Natural killer cell treated with Interleukin-12 subunit alpha and Interleukin-12 subunit beta and Interleukin-15 and Interleukin-18, amount 100 ng/mL, for 72 hours (primary cell): ENCODE data around the gene ZNF480. TPM values are rescaled to one million over a fixed set of nuclear protein-coding genes. Genes with fewer than 3 reads are reported as not detected.
"Not testable (repeated sequence)": the region's sequence is repeated elsewhere in the genome, so short reads cannot be mapped to it uniquely, and the experiment has no call there.

Experiments
- ATAC-seq, 2 donors: fragments of 150-1000 bp; cut with Tn5 transposase in 1 of 2; sonication (Bioruptor Pico), chemical (Tn5 transposase) in 1 of 2; 2 replicates each; pipeline ENCODE4 v1.10.0; 2021
- DNase-seq: peaks from one replicate; pipeline ENCODE4 v3.0.0; 2022; ENCODE audit warnings: low spot score
- H3K27ac Mint-ChIP-seq, 2 donors: 1 replicate in 1 of 2; 2 replicates in 1 of 2; pipeline ENCODE4 v1.8.0; 2022; ENCODE audit warnings: mixed read lengths in 2 of 2, mild to moderate bottlenecking in 1 of 2, moderate library complexity in 1 of 2
- H3K27me3 Mint-ChIP-seq, 2 donors: 1 replicate in 1 of 2; 2 replicates in 1 of 2; pipeline ENCODE4 v1.8.0; 2022; ENCODE audit warnings: mixed read lengths in 2 of 2
- H3K36me3 Mint-ChIP-seq: one replicate; pipeline ENCODE4 v1.8.0; 2022; ENCODE audit warnings: mixed read lengths
- H3K4me1 Mint-ChIP-seq, 2 donors: 1 replicate in 1 of 2; 2 replicates in 1 of 2; pipeline ENCODE4 v1.8.0; 2022; ENCODE audit warnings: low read depth in 2 of 2, mixed read lengths in 2 of 2, mild to moderate bottlenecking in 1 of 2
- H3K4me3 Mint-ChIP-seq: one replicate; pipeline ENCODE4 v1.8.0; 2022; ENCODE audit warnings: mixed read lengths
- H3K9me3 Mint-ChIP-seq: 2 replicates; pipeline ENCODE4 v1.8.0; 2022; ENCODE audit warnings: mixed read lengths
- total RNA-seq, 2 donors: library from RNA; stranded (reverse); gene quantifications; one replicate each; pipeline ENCODE4 v1.2.3, GENCODE V29; 2022

The ZNF480 gene
- total RNA-seq, 2 donors from 2014 or later: 7.0 to 11.2 TPM

DNA sequence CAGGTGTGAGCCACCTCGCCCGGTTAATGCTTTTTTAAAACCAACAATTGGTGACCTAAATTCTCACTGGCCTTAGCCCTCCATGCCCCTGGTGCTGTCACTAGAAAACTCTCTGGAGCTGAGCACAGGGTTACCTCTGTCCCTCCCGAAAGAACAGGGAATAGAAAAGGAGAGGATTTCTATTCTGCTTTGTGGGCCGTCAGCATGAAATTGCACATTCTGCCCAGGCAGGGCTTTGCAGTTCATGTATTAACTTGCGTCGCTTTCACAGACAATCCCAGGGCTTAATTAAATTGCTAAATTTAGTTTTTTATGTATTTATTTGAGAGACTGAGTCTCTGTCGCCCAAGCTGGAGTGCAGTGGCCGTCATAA, 583 bp upstream of the ZNF480 start:
- ATAC-seq: no peak
- Mint-ChIP-seq H3K4me3 (peak overlapping the region; percentile 74), H3K9me3 (peaks cover 9% of the 10 kb centered on the region), H3K4me1 (peaks cover 17 to 20% of the 10 kb centered on the region in 2 donors), H3K36me3 (peaks cover 36% of the 10 kb centered on the region), H3K27ac (peak overlapping the region; percentile 95), H3K27me3 (no peaks in the 10 kb centered on the region)
- no peak for DNase-seq

DNA sequence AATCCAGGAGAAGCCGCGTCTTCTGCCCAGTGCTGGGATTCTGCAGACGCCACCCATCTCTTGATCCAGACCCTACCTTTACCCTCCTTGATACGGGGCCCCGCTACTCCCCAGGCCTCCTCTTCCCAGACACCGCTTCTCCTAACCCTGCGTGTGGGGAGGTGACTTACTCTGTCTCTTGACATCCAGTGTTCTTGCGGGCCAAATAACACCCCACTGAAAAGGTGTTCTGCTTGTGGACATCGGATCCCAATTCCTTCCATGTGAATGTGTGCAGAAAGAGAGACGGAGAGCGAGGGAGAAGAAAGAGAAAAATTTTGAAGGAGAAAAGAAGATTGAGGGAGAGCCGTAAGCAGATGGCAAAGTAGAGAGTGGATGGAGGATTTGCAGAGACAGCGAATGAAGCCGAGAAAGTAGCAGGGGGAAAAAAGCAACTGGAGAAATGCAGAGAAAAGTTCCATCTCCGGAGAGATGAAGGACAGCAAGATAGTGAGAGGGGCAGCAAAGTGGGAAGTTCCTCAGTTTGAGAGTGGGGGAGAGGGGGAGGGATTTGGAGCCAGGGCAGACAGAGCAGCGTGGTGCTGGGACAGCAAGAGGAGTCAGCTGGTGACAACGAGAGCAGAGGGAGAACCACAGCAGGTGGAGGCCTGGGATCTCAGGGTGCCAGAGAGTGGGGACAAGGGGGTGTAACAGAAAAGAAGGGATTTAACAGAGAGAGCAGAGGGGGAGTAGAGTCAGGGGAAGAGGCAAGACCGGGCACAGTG, 814 bp downstream of the ZNF480 start:
- Mint-ChIP-seq H3K9me3 (peaks cover 13% of the 10 kb centered on the region), H3K4me3 (peak overlapping the region; percentile 89)

DNA sequence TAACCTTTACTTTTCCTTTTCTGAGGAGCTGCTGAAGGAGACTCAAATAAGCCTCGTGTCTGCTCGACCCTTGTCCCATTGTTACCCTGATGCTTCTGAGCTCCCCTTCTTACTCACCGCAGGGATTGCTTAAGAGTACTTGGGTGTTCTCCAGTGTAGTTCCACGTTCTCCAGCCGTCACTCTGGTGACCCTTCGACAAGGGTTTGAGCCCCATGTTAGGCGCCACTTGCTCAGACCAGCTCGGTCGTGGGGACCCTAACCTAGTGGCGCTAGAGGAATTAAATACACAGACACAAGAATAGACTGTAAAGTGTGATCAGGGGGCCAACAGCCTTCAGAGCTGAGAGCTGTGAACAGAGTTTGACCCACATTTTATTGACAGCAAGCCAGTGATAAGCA, 10.3 kb downstream of the ZNF480 start:
- ATAC-seq (no peak), DNase-seq (no peak)
- Mint-ChIP-seq H3K4me3 (no peak overlapping the region), H3K27ac (no peak overlapping the region), H3K27me3 (no peaks in the 10 kb centered on the region), H3K36me3 (peaks cover 70% of the 10 kb centered on the region), H3K9me3 (peaks cover 8% of the 10 kb centered on the region), H3K4me1 (no peaks in the 10 kb centered on the region)

More for the DNA sequence above, 814 bp downstream of the ZNF480 start:
- H3K27me3 Mint-ChIP-seq: no peaks in the 10 kb centered on the region
- peak overlapping the region; percentile 95 for H3K27ac Mint-ChIP-seq
- peaks cover 17 to 20% of the 10 kb centered on the region in 2 donors for H3K4me1 Mint-ChIP-seq
- DNase-seq (no peak), ATAC-seq (no peak)
- peaks cover 44% of the 10 kb centered on the region for H3K36me3 Mint-ChIP-seq

DNA sequence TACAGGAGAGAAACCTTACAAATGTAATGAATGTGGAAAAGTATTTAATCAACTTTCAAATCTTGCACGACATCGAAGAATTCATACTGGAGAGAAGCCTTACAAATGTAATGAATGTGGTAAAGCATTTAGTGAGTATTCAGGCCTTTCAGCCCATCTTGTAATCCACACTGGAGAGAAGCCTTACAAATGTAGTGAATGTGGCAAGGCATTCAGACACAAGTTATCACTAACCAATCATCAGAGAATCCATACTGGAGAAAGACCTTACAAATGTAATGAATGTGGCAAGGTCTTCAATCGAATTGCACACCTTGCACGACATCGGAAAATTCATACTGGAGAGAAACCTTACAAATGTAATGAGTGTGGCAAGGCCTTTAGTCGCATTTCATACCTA, 25.5 kb downstream of the ZNF480 start:
- Mint-ChIP-seq H3K36me3 (peaks cover 92% of the 10 kb centered on the region), H3K9me3 (peaks cover 29% of the 10 kb centered on the region), H3K4me1 (no peaks in the 10 kb centered on the region), H3K27ac (no peak overlapping the region), H3K27me3 (no peaks in the 10 kb centered on the region), H3K4me3 (no peak overlapping the region)
- no peak for ATAC-seq
- DNase-seq: no peak

DNA sequence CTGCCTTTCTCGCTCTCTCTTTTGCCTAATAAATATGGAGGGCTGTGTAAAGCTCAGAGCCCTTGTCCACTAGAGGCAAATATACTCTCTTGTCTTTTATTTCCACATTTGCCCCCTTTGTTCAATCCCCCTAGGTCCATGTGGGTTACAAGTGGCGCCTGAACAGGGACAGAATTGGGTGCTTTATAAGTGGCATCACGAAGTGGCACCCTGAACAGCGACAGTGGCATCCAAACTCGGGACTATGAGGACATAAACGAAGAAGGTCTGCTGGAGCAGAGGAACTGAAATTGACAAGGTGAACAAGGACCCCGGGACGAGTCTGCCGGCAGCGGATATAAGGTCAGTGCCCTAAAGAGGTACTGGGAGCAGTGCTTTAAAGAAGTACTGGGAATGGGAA, 34.8 kb downstream of the ZNF480 start:
- DNase-seq (no peak), ATAC-seq (no peak)
- peaks cover 12% of the 10 kb centered on the region for H3K9me3 Mint-ChIP-seq

DNA sequence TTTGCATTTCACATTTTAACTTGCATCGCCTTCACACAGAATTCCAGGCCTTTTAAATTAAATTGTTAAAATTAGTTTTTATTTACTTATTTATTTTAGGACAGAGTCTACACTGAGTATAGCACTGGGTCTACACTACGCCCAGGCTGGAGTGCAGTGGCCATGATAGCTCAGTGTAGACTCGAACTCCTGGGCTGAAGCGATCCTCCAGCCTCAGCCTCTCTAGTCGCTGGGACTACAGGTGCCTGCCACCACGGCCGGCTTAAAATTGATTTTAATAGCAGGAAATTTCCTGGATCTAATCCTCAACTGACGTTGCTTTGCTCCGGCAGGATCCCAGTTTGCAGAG, 38.8 kb downstream of the ZNF480 start:
- peaks cover 14% of the 10 kb centered on the region for H3K9me3 Mint-ChIP-seq
- DNase-seq (no peak), ATAC-seq (peak in 1 of 2 donors; percentile 43)
- peaks cover 12 to 17% of the 10 kb centered on the region in 2 donors for H3K4me1 Mint-ChIP-seq
- H3K27ac Mint-ChIP-seq: peak overlapping the region; percentile 72 to 85
- H3K27me3 Mint-ChIP-seq: no peaks in the 10 kb centered on the region
- peaks cover 39% of the 10 kb centered on the region for H3K36me3 Mint-ChIP-seq
- H3K4me3 Mint-ChIP-seq: peak overlapping the region; percentile 95

More for the DNA sequence above, 34.8 kb downstream of the ZNF480 start:
- no peaks in the 10 kb centered on the region for H3K27me3 Mint-ChIP-seq
- peaks cover 3 to 7% of the 10 kb centered on the region in 2 donors for H3K4me1 Mint-ChIP-seq
- no peak overlapping the region for H3K27ac Mint-ChIP-seq
- peaks cover 31% of the 10 kb centered on the region for H3K36me3 Mint-ChIP-seq
- H3K4me3 Mint-ChIP-seq: no peak overlapping the region

DNA sequence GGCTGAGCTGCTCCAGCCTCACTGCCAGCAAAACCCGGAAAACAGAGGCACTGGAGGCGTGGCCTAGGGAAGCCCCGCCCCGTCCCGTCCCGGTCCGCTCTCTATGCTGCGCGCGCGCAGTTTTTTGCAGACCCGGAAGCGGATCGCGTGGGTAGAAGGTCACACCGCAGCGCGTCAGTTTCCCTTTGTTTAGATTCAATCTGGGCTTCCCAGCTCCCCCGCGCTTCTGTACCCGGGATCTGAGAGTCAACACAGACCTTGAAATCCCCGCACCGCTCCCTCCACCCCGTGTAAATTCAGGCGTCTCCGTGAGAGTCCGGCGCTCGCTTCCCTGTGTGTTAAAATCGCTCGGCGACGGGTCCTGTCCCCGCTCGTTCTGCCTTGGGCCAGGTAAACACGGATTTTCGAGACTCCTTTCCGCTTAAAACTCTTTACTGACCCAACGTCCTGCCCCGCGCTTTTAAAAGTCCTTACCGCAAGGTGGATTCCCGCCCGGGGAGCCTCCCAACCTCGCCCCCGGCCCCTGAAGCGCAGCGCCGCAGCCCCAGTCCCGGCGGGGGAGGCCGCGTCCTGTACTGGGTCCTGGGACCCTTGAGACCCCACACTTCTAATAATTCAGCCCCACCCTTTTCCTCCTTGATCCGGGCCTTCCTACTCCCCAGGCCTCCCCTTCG, 39.3 kb downstream of the ZNF480 start, which contains the start of gene ZNF610:
ZNF610 (plus strand) TSS at position 127 of the 674 bp plus-strand sequence. CDS start 12,930 bp downstream, outside the sequence.
- peaks cover 39% of the 10 kb centered on the region for H3K36me3 Mint-ChIP-seq

DNA sequence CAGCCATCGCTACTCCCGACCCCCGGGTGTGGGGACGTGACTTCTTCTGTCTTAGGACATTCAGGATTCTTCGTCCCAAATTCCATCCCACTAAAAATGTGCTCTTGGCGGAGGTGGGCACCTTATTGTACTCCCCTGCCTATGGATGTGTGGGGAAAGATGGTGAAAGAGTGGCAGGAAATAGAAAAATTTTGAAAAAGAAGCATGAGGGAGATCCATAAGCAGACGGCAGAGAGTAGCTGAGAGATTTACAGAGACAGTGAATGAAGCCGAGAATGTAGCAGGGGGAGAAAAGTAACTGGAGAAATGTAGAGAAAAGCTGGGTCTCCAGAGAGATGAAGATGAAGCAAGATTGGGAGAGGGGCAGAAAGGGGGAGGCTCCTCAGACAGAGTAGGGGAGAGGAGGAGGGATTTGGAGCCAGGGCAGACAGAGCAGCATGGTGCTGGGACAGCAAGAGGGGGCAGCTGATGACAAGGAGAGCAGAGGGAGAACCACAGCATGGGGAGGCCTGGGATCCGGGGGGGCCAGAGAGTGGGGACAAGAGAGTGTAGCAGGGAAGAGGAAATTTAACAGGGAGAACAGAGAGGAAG, 39.9 kb downstream of the ZNF480 start:
- ATAC-seq (no peak), DNase-seq (no peak)
- Mint-ChIP-seq H3K36me3 (peaks cover 35% of the 10 kb centered on the region), H3K27me3 (no peaks in the 10 kb centered on the region), H3K9me3 (peaks cover 11% of the 10 kb centered on the region), H3K4me1 (peaks cover 12 to 17% of the 10 kb centered on the region in 2 donors), H3K27ac (peak overlapping the region; percentile 72 to 85), H3K4me3 (peak overlapping the region; percentile 95)

More for the DNA sequence above, 39.3 kb downstream of the ZNF480 start, which contains the start of gene ZNF610:
- peaks cover 14% of the 10 kb centered on the region for H3K9me3 Mint-ChIP-seq
- H3K4me1 Mint-ChIP-seq: peaks cover 12 to 17% of the 10 kb centered on the region in 2 donors
- no peaks in the 10 kb centered on the region for H3K27me3 Mint-ChIP-seq
- H3K4me3 Mint-ChIP-seq: peak within 1 kb of the TSS; percentile 95
- ATAC-seq (peak; percentile 95 to 97), DNase-seq (peak; percentile 93)
- peak within 1 kb of the TSS; percentile 72 to 85 for H3K27ac Mint-ChIP-seq

DNA sequence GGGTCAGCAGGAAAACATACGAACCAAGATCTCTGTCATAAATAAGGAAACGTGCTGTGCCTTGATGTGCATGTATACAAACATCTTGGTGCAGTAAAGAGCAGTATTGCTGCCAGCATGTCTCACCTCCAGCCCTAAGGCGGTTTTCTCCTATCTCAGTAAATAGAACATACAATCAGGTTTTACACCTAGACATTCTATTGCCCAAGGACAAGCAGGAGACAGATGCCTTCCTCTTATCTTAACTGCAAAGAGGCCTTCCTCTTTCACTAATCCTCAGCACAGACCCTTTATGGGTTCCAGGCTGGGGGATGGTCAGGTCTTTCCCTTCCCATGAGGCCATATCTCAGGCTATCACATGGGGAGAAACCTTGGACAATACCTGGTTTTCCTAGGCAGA, 42.1 kb downstream of the ZNF480 start:
- not testable (repeated sequence) for H3K4me3 Mint-ChIP-seq, H3K27ac Mint-ChIP-seq, DNase-seq, ATAC-seq, H3K27me3 Mint-ChIP-seq, H3K9me3 Mint-ChIP-seq
- peaks cover 16% of the 10 kb centered on the region for H3K36me3 Mint-ChIP-seq
- peaks cover 12 to 19% of the 10 kb centered on the region in 2 donors for H3K4me1 Mint-ChIP-seq

DNA sequence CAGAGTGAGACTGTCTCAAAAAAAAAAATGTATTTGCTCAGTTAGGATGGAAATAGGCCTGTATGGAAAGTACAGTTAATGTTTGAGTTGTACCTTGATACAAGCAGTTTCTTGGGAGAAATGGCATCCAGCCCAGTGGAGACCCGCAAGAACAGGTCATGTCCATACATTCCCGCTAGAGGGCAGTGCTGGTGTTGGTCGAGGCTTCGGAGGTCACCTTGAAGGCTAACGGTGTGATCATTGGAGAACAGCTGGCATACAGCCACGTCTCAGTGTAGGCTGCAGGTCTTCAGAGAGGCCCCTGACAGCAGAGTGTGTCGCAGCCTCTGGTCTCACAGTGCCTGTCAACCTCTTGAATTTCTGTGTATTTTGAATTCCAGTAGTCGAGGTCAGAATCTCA, 46.6 kb downstream of the ZNF480 start:
- Mint-ChIP-seq H3K27me3 (peaks cover 0 to 2% of the 10 kb centered on the region in 2 donors), H3K27ac (no peak overlapping the region), H3K4me3 (no peak overlapping the region), H3K36me3 (peaks cover 9% of the 10 kb centered on the region), H3K9me3 (no peaks in the 10 kb centered on the region), H3K4me1 (peaks cover 0 to 3% of the 10 kb centered on the region in 2 donors)
- peak; percentile 68 for DNase-seq
- ATAC-seq: peak; percentile 56 to 74

DNA sequence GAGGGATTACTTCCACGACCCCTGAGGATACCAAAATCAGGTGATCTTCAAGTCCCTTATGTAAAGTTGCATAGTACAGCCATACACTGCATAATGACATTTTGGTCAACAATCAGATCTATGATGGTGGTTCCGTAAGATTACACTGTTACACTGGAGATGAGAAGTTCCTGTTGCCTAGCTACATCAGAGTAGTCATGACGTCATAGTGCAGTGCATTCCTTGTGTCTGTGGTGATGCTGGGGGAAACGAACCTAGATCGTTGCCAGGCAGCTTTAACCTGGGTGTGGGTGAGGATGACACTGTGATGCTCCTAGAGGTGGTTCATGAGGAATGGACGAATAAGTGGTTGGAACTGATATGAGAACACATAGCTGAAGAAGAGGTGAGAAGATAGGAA, 48.2 kb downstream of the ZNF480 start:
- Mint-ChIP-seq H3K27me3 (peaks cover 0 to 2% of the 10 kb centered on the region in 2 donors), H3K27ac (no peak overlapping the region), H3K4me3 (no peak overlapping the region), H3K9me3 (no peaks in the 10 kb centered on the region), H3K4me1 (peaks cover 0 to 3% of the 10 kb centered on the region in 2 donors), H3K36me3 (peaks cover 15% of the 10 kb centered on the region)
- DNase-seq (no peak), ATAC-seq (no peak)

DNA sequence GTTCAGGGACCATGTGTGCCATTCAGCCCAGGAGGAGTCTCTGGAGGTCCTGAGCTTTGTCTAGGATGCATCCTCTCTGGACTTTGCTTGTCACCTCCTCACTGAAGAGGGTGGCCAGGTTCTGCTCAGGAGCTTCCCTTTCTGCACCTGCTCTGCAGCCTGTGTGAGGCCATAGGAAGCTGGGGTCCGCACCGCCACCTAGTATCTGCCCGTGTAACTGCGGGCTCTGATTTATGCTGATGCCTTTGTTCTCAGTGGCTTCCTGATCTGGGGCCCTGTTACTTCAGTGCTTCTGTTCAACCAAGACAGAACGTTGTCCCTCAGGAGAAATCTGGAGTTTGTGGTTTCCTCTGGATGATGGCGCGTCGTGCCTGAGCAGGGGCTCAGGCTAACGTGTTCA, 54.5 kb downstream of the ZNF480 start:
- Mint-ChIP-seq H3K36me3 (peaks cover 35% of the 10 kb centered on the region), H3K4me1 (no peaks in the 10 kb centered on the region), H3K27ac (no peak overlapping the region), H3K9me3 (peaks cover 8% of the 10 kb centered on the region), H3K4me3 (no peak overlapping the region), H3K27me3 (no peaks in the 10 kb centered on the region)
- no peak for DNase-seq
- ATAC-seq: no peak

DNA sequence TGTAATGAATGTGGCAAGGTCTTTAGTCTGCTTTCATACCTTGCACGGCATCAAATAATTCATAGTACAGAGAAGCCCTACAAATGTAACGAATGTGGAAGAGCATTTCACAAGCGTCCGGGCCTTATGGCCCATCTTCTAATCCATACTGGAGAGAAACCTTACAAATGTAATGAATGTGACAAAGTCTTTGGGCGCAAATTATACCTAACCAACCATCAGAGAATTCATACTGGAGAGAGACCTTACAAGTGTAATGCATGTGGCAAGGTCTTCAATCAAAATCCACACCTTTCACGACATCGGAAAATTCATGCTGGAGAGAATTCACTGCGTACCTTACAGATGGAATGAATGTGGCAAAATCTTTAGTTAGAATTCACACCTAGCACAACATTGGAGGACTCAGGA, 69.5 kb downstream of the ZNF480 start:
- DNase-seq: no peak
- peaks cover 9 to 10% of the 10 kb centered on the region in 2 donors for H3K4me1 Mint-ChIP-seq
- no peak overlapping the region for H3K4me3 Mint-ChIP-seq
- no peaks in the 10 kb centered on the region for H3K27me3 Mint-ChIP-seq
- no peak for ATAC-seq
- no peak overlapping the region for H3K27ac Mint-ChIP-seq
- H3K9me3 Mint-ChIP-seq: peaks cover 19% of the 10 kb centered on the region
- peaks cover 45% of the 10 kb centered on the region for H3K36me3 Mint-ChIP-seq
